Thymus (tissue), 2 donors: Measurements from ENCODE around the gene PPFIA1. TPM values are rescaled to one million over a fixed set of nuclear protein-coding genes. Genes with fewer than 3 reads are reported as not detected.

Experiments used
- polyA plus RNA-seq: library from polyadenylated mRNA; stranded (reverse); fragments of 200-250 nt; gene quantifications from one replicate; pipeline ENCODE4 v1.2.3, GENCODE V29; 2013
- total RNA-seq: library from RNA; stranded (reverse); fragments of 120-200 nt; gene quantifications from one replicate; pipeline ENCODE4 v1.2.4, GENCODE V29; 2013
- donor health status: healthy.

Gene PPFIA1
- total and polyA plus RNA-seq, 2 donors = 22.0 to 23.3 TPM

Other genes starting within 250 kb of the PPFIA1 start
- gene ANO1, start 192.4 kb upstream of the PPFIA1 start, total RNA-seq = 0.38 TPM
- gene ANO1, start 192.4 kb upstream of the PPFIA1 start, polyA plus RNA-seq = 1.5 TPM
- gene FADD, start 67.4 kb upstream of the PPFIA1 start, total RNA-seq = 27.4 TPM
- gene FADD, start 67.4 kb upstream of the PPFIA1 start, polyA plus RNA-seq = 19.4 TPM
- 31.4 TPM for gene CTTN, start 127.8 kb downstream of the PPFIA1 start, total RNA-seq
- gene CTTN, start 127.8 kb downstream of the PPFIA1 start, polyA plus RNA-seq = 65.5 TPM